NCI-H2081 treated with DMSO at 0.1 percent for 48 hours (cell line): Measurements from ENCODE around the gene LRBA.
"Not testable (repeated sequence)": the region's sequence is repeated elsewhere in the genome, so short reads cannot be mapped to it uniquely, and the experiment has no call there.

Source experiments
- DNase-seq: peaks from one replicate; lab custom pipeline; 2025; lab: John Stamatoyannopoulos, UW

The LRBA gene

DNA sequence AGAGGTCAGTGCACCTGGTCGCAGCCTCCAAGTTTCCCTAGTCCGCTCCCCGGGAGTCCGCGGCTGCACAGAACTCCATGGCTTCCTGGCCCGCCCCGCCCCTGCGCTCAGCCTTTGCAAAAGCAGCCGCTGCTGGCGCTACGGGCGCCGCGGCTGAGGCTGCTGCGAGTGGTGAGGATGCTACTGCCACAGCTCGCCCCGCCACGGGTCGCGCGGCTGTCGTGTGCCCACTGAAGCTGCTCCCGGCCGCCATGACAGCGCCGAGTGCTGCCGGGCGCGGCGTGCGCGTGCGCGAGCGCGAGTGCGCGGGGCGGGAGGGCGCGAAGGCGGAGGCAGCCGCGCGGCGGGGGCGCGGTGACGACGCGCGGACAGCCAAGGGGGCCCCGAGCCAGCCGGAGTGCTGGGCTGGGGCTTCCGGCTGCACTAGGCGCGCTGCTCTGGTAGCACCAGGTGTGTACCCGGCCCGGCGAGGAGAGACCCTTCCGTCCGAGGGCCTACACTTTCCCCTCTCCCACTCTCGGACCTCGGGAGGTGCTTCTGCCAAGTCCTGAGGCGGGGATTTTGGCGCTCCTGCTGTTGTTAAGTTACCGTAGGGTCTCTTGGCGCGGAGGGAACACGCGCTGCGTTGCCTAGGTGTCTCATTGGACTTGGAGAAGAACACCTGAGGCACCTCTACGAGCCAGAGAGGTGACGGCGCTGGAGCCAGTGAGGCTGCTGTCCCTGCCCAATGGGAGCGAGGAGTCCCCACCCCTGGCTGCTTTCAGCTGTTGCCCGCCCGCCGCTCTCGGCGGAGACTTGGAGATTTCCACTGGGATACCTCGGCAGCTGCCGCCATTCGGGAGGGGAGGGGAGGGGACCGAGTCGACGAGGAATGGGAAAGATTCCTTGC is 619 bp upstream of the LRBA start:
- DNase-seq = peak; percentile 29

DNA sequence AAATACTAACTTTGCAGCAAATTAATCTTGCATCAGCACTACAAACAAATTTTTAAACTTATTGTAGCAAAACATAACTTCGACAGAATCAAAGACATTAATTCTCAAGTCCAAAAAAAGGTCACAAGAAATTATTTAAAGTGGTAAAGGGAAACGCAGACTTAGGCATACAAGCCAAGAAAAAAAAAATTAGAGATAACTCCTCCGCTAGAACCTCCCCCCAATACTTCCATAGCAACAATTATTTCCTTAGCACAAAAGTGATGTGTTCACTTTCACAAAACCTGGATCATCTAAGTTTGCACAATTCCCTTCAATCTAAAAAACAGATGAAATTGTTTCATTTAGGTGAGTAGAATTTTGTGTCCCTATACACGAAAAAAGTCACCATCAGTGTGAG is 1.1 kb downstream of the LRBA start:
- no peak for DNase-seq

- DNase-seq = no peak
Measured at GRCh38 chr4:151013491-151013890, 1.6 kb downstream of the LRBA start.

- DNase-seq = no peak
Measured at GRCh38 chr4:151012820-151013219, 2.3 kb downstream of the LRBA start.

DNA sequence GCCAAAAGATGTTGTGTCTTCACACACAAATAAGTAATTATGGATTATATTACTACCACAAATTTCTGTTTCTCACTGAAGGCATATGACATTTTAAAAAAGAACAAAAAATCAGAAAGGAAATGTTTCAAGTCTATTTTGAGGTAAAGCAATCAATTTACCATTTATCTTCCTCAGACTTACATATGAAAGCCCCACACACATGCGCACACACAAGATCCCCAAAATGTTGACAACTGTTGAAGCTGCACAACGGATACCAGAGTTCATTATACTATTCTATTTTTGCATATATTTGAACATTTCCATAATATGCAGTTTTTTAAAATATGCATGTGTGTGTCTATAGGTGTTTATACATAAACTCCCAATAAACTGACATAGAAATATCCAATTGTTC is 2.7 kb downstream of the LRBA start:
- DNase-seq = no peak

GRCh38 chr4:151004222-151004621 is 10.9 kb downstream of the LRBA start:
- DNase-seq = no peak

DNA sequence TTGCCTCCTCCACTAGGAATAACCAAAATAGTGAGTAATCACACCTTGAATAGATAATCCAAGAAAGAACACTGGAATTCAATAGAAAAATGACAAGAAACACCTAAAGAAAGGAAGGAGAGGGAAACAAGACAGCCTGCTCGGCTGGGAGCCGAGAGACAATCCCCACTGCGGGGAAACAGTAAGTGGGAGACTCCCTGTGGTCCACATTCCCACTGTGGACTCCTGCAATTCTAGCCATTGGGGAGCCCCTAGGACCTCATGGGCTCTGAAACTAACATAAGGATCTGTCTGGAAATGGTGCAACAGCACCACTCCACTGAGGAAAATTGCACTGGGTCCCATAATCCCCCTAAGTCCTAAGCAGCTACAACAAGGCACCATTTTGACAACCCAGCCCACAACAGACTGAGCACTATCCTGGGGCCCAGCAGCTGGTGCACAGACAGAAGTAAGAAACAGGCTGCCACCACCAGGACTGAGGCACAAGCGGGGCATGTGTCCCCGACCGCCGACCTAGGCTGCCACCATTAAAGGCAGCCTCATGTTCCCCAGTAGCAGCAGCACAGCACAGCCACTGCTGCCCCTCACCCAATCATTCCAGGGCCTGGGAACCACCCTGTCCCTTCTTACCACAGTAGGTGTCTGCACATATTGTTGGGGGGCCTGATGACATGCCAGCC is 14.2 kb downstream of the LRBA start:
- no peak for DNase-seq

GRCh38 chr4:150999086-150999485 is 16.0 kb downstream of the LRBA start:
- DNase-seq = no peak

DNA sequence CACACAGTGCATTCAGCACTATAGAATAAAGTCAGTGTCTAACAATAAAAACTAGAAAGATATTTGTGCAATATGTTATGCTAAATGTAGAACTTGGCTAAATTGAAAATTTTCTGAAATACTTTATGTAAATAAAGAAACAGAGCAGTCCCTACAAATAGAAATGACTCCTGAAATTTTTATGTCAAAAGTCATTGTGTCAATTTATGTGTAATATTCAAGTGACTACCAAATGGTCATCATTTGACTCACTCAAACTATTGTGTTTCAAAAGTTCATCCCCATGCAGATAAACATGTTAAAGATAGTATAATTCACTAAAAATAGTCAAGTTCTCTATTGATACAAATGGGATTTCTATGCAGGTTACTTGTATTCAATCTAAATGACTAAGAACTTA is 17.9 kb downstream of the LRBA start:
- DNase-seq = no peak

DNA sequence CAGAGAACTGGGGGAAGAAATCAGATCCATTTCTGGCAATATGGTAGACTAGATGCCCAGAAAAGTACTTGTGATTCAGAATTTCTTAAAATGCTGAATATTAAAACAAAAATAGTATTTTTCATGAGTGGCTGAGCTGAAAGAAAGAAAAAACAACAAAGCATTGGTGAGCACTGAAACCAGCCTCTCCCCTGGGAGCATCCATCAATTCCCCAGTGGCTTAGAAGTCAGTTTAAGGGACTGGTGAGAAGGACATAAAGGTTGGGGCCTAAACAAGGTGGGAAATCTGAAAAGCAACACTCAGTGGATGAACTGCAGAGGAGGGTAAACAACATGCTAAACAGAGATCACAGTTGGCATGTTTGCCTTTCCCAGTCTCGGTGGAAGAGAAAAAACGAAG is 20.4 kb downstream of the LRBA start:
- DNase-seq = no peak

DNA sequence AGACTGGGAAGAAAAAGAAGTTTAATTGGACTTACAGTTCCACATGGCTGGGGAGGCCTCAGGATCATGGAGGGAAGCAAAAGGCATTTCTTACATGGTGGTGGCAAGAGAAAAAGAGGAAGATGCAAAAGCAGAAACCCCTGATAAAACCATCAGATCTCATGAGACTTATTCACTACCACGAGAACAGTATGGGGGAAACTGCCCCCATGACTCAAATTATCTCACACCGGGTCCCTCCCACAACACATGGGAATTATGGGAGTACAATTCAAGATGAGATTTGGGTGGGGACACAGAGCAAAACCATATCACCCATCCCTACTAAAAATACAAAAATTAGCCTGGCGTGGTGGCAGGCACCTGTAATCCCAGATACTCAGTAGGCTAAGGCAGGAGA is 21.5 kb downstream of the LRBA start:
- not testable (repeated sequence) for DNase-seq

- DNase-seq = no peak
Measured at GRCh38 chr4:150990993-150991392, 24.1 kb downstream of the LRBA start.

DNA sequence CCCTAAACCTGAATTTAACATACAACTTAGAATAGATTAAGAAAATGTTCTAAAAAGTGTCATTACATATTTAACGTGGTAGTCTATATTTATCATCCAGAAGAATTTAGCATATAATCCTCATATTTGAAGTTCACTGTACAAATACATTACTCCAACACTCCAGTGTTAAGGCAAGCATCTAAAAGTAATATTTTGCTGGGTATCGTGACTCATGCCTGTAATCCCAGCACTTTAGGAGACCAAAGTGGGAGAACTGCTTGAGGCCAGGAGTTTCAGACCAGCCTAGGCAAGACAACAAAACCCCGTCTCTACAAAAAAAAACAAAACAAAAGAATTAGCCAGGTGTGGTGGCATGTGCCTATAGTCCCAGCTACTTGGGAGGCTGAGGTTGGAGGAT is 24.8 kb downstream of the LRBA start:
- DNase-seq = no peak

DNA sequence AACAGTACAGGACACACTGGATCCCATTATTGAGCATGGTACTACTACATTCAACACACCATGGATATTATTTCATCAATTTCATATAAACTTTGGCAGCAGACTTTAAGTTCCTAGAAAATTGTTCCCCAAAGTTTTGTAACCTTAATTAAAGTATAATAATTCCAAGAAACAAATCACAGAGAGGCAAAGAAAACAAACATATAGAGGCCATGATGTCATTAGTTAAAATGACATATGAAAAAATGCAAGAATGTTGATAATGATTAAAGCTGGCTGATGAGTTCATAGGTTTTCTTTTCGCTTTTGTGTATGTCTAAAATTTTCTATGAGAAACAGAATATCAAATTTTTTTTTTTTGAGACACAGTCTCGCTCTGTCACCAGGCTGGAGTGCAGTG is 26.8 kb downstream of the LRBA start:
- DNase-seq = no peak

DNA sequence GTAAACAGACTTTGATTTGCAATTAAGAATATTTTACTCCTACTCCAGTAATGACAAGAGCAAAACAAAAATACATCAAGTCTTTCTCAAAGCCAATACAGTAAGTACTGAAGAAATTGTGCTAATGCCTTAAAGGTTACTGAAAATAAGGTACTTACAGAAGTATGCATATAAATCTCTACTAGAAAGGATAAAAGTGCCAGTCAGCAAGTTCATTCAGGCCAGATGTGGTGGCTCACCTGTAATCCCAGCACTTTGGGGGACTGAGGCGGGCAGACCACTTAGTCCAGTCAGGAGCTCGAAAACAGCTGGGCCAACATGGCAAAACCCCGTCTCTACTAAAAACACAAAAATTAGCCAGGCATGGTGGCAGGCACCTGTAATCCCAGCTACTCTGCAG is 27.9 kb downstream of the LRBA start:
- no peak for DNase-seq

DNA sequence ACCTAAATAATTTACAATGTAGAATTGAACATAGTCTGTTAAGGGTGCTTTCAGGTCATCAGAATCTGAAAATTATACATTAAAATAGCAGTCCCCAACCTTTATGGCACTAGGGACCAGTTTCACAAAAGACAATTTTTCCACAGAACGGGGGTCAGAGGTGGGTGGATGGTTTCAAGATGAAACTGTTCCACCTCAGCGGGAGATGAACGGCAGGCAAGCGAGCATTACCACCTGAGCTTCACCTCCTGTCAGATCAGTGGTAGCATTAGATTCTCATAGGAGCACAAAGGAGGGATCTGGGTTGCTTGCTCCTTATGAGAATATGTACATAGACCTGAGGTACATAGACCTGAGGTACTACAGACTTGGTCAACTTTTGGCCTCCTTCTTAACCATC is 29.0 kb downstream of the LRBA start:
- DNase-seq = no peak

- DNase-seq = no peak
Measured at GRCh38 chr4:150983851-150984250, 31.2 kb downstream of the LRBA start.

DNA sequence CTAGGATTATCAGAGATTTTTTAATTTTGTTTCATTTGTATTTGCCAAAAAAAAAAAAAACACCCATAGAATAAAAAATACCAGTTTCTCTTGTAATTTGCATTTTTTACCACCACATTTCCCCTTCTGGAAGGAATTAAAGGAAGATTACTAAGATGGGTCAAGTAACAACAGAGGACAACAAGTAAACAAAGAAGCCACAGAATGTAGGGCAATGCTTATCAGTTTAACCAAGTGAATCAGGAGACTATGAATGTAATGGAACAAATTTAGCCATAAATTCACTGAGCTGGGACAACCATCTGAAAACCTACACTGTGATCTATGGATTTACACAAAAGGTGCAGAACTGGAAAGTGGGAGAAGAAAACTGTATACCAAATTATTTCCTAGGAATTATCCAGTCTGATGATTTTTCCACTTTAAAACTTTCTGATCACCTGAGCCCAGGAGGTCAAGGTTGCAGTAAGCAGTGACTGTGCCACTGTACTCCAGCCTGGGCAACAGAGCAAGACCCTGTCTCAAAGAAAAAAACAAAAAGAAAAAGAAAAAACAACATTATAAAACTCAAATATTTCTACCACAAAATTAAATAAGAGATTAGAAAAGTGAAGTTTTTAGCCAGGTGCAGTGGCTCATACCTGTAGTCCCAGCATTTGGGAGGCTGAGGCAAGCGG is 32.4 kb downstream of the LRBA start:
- DNase-seq = no peak

DNA sequence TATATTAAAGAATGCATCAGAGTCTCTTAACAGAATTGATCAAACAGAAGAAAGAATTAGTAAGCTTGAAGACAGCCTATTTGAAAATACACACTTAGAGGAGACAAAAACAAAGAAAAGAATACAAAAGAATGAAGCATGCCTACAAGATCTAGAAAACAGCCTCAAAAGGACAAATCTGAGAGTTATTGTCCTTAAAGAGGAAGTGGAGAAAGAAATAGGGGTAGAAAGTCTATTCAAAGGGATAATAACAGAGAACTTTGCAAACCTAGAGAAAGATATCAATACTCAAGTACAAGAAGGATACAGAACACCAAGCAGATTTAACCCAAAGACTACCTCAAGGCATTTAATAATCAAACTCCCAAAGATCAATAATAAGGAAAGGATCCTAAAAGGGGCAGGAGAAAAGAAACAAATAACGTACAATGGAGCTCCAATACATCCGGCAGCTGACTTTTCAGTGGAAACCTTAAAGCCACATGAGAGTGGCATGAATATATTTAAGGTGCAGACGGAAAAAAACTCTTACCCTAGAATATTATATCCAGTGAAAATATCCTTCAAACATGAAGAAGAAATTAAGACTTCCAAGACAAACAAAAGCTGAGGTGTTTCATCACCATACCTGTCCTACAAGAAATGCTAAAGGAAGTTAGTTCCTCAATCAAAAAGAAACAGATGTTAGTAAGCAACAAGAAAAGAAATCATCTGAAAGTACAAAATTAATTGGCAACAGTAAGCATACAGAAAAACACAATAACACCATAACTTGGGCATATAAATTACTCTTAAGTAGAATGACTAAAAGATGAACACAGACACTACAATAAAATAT is 36.1 kb downstream of the LRBA start:
- no peak for DNase-seq

GRCh38 chr4:150976478-150977118 is 38.5 kb downstream of the LRBA start:
- DNase-seq = no peak

DNA sequence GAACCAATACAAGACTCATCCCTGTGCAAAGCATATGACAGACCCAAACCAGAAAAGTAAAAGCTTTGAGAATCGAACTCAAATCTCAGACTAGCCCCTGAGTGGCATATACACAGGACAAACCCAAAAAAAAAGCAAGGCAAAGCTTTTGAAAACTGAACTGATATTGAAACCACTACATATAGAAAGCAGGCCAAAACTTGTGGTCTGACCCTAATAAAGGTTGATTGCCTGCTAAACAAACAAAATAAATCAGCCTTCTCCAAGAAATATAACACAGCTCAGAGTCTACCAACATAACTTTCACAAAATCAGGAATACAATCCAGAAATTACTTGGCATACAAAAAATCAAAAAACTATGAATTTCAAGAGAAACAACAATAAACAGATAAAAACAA is 40.3 kb downstream of the LRBA start:
- DNase-seq = no peak

GRCh38 chr4:150974252-150974640 is 40.8 kb downstream of the LRBA start:
- no peak for DNase-seq
